SU-DHL-6 (cell line): ENCODE results near the gene MAN2A2.

ENCODE experiments used
- H2AFZ ChIP-seq: fragments of 200-600 bp; sonication (generic); 2 replicates; pipeline ENCODE4 v1.6.1; 2014; ENCODE audit warnings: low read depth, mild to moderate bottlenecking, moderate library complexity, mixed read lengths, antibody characterized with exemption, low read length; ENCODE audit not compliant: severe bottlenecking
- H3F3A ChIP-seq: fragments of 200-600 bp; shearing (Covaris generic); 2 replicates; pipeline ENCODE4 v1.6.0; 2016; ENCODE audit warnings: antibody characterized with exemption, mild to moderate bottlenecking; ENCODE audit not compliant: insufficient read depth
- H3K27ac ChIP-seq: fragments of 200-600 bp; sonication (generic); 2 replicates; pipeline ENCODE4 v1.5.1; 2016; ENCODE audit warnings: low read depth, mild to moderate bottlenecking, low read length, moderate library complexity, mixed read lengths
- H3K27me3 ChIP-seq: fragments of 200-600 bp; sonication (generic), shearing (Covaris generic); 2 replicates; pipeline ENCODE4 v1.6.0; 2014; ENCODE audit warnings: mild to moderate bottlenecking, low read length
- H3K36me3 ChIP-seq: fragments of 200-600 bp; sonication (generic); 2 replicates; pipeline ENCODE4 v1.6.1; 2014; ENCODE audit warnings: mild to moderate bottlenecking, low read length, mixed read lengths
- H3K4me2 ChIP-seq: fragments of 300-600, 200-600 bp; shearing (Covaris generic), sonication (generic); 2 replicates; pipeline ENCODE4 v1.6.0; 2014; ENCODE audit warnings: low read length, low read depth, mild to moderate bottlenecking; ENCODE audit not compliant: poor library complexity, severe bottlenecking
- H3K4me3 ChIP-seq: fragments of 200-600 bp; sonication (generic); 2 replicates; pipeline ENCODE4 v1.5.1; 2014; ENCODE audit warnings: antibody characterized with exemption, low read length, mild to moderate bottlenecking, mixed read lengths; ENCODE audit not compliant: insufficient read depth, poor library complexity, severe bottlenecking
- H3K79me2 ChIP-seq: fragments of 200-600 bp; sonication (generic); 2 replicates; pipeline ENCODE4 v1.6.1; 2014; ENCODE audit warnings: mild to moderate bottlenecking, low read length, moderate library complexity; ENCODE audit not compliant: insufficient read depth
- H3K9ac ChIP-seq: fragments of 200-600 bp; sonication (generic); 2 replicates; pipeline ENCODE4 v1.7.0; 2014; ENCODE audit warnings: mild to moderate bottlenecking, low read length
- H3K9me2 ChIP-seq: fragments of 200-600 bp; sonication (generic); replicated peaks from 2 replicates; pipeline ENCODE4 v1.6.1; 2014; ENCODE audit warnings: low read length; ENCODE audit not compliant: insufficient read depth
- H3K9me3 ChIP-seq: fragments of 200-600 bp; sonication (generic); 2 replicates; pipeline ENCODE4 v1.6.1; 2014; ENCODE audit warnings: low read length, mixed read lengths; ENCODE audit not compliant: insufficient read depth
- H4K20me1 ChIP-seq: fragments of 200-600 bp; sonication (generic); 2 replicates; pipeline ENCODE4 v1.6.1; 2014; ENCODE audit warnings: low read depth, mild to moderate bottlenecking, antibody characterized with exemption, low read length, moderate library complexity, mixed read lengths
- EZH2phosphoT487 ChIP-seq: fragments of 200-600 bp; sonication (generic), shearing (Covaris generic); conservative IDR thresholded peaks from 2 replicates; pipeline ENCODE4 v1.6.1; 2018; ENCODE audit warnings: mild to moderate bottlenecking, antibody characterized with exemption, low read length, moderate library complexity, mixed read lengths
- TF ChIP-seq, protein P1 (sequence below): fragments of 200-600 bp; sonication (generic); IDR thresholded peaks from one replicate; pipeline ENCODE4 v1.5.1; 2017; ENCODE audit warnings: antibody characterized with exemption, mild to moderate bottlenecking, low read length, moderate library complexity; ENCODE audit not compliant: insufficient read depth, poor library complexity, severe bottlenecking

Gene MAN2A2

DNA sequence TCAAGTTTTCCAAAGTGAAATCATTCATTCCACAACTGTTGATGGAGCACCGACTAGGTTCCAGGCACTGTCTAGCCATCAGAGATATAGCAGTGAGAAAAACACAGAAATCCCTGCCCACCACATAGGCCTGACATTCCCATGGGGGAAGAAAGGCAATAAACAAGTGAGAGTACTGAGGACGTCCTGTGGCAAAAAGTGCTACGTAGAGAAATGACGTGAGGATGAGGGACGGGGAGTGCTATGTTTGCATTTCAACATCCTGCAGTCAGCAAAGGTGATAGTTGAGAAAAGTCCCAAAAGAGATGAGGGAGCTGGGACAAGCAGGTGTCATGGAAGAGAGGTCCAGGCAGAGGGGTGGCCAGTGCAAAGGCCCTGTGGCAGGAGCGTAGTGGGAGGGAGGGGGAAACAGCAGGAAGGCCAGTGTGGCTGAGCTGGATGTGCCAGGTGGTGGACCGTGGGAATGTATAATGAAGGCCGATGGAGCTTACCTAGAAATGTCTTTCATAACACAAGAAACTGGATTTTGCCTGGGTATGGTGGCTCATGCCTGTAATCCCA is 45.1 kb upstream of the MAN2A2 start:
- Histone ChIP-seq H3F3A (no peaks in the 10 kb centered on the region), H3K36me3 (no peaks in the 10 kb centered on the region), H3K27ac (no peak overlapping the region), H4K20me1 (no peaks in the 10 kb centered on the region), H3K4me3 (no peak overlapping the region), H2AFZ (no peak overlapping the region), H3K79me2 (no peaks in the 10 kb centered on the region), H3K9me2 (no peaks in the 10 kb centered on the region), H3K9ac (no peak overlapping the region), H3K4me2 (no peak overlapping the region), H3K9me3 (no peaks in the 10 kb centered on the region), H3K27me3 (no peaks in the 10 kb centered on the region)
- TF ChIP-seq, protein P1, sequence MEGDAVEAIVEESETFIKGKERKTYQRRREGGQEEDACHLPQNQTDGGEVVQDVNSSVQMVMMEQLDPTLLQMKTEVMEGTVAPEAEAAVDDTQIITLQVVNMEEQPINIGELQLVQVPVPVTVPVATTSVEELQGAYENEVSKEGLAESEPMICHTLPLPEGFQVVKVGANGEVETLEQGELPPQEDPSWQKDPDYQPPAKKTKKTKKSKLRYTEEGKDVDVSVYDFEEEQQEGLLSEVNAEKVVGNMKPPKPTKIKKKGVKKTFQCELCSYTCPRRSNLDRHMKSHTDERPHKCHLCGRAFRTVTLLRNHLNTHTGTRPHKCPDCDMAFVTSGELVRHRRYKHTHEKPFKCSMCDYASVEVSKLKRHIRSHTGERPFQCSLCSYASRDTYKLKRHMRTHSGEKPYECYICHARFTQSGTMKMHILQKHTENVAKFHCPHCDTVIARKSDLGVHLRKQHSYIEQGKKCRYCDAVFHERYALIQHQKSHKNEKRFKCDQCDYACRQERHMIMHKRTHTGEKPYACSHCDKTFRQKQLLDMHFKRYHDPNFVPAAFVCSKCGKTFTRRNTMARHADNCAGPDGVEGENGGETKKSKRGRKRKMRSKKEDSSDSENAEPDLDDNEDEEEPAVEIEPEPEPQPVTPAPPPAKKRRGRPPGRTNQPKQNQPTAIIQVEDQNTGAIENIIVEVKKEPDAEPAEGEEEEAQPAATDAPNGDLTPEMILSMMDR, result no peak
- no peak for TF ChIP-seq EZH2phosphoT487

DNA sequence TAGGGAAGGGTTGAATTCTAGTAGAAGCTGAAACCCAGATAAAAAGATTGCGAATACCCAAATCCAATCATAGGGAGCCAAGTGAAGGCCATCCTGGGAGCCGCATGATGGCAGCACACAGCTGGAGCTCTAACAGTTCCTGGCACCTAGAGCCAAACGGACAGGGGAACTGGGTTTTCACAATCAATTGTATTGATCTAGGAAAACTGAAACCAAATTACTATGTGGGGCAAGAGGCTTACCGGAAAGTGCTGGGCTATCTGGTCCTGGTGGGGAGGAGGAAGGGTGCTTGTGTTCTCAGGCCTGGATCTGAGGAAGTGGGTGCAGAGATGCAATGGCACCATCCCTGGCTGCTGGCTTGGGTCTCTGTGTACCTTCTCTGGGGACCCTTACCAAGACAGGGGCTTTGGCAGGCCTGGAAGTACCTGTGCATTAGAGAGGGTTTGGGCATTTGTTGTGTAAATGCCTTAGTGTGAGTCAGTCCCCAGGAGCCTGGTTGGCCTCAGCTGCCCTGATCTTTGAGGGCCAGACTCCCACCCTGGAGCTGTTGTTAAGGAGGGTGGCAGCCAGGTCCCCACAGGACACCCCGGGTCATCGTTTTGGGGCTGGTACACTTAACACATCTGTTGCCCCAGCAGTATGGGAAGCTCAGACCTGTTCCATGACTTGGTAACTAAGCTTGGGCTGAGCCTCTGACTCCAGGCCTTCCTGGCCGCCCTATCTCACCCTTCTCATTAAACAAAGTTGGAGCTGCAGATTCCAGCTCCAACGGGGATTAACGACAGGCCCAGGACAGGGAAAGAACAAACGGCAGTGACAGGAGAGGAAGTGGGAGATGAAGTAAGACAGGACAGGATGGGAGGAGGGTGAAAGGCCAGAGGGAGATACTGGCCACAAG is 43.6 kb upstream of the MAN2A2 start:
- no peak overlapping the region for H3K4me2 ChIP-seq
- H3K9ac ChIP-seq, result no peak overlapping the region

DNA sequence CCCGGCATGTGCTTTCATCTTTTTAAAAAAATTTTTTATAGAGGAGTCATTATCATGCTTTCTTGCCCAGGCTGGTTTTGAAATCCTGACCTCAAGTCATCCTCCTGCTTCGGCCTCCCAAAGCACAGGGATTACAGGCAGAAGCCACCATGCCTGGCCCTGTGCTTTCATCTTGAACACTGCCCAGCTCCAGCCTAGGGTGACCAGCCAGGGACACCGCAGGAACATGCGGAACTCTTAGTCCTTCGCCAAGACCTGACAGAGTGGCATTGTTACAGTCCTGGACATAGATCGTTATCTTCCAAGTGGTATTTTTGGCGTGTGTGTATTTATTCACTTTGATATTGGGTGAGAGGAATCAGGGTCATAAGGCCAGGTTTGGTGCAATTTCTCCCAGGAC is 42.7 kb upstream of the MAN2A2 start:
- Histone ChIP-seq H3K79me2 (no peaks in the 10 kb centered on the region), H3K4me2 (no peak overlapping the region), H3K36me3 (no peaks in the 10 kb centered on the region), H3K27me3 (no peaks in the 10 kb centered on the region), H3K27ac (no peak overlapping the region), H3K9me3 (no peaks in the 10 kb centered on the region), H3K9ac (no peak overlapping the region), H4K20me1 (no peaks in the 10 kb centered on the region), H3F3A (no peaks in the 10 kb centered on the region), H3K9me2 (no peaks in the 10 kb centered on the region), H2AFZ (no peak overlapping the region), H3K4me3 (no peak overlapping the region)
- TF ChIP-seq EZH2phosphoT487, result no peak
- TF ChIP-seq, protein P1, result no peak

More for the DNA sequence above, 43.6 kb upstream of the MAN2A2 start:
- no peak for TF ChIP-seq EZH2phosphoT487
- TF ChIP-seq, protein P1, result no peak
- H3K27me3 ChIP-seq, result no peaks in the 10 kb centered on the region
- H2AFZ ChIP-seq, result no peak overlapping the region
- no peak overlapping the region for H3K4me3 ChIP-seq
- no peaks in the 10 kb centered on the region for H3K9me3 ChIP-seq
- H3K27ac ChIP-seq, result no peak overlapping the region
- no peaks in the 10 kb centered on the region for H3F3A ChIP-seq
- H3K36me3 ChIP-seq, result no peaks in the 10 kb centered on the region
- no peaks in the 10 kb centered on the region for H3K79me2 ChIP-seq
- H3K9me2 ChIP-seq, result no peaks in the 10 kb centered on the region
- H4K20me1 ChIP-seq, result no peaks in the 10 kb centered on the region
